Esophagus muscularis mucosa (tissue), 4 donors: ENCODE data around the gene MRPS15.

Source experiments
- EP300 ChIP-seq: sonication (generic); formaldehyde crosslinking; IDR thresholded peaks from one replicate; pipeline ENCODE4 v1.6.1; 2017; ENCODE audit warnings: antibody characterized with exemption
- POLR2A ChIP-seq: fragments of 450-650 bp; IDR thresholded peaks from one replicate; pipeline ENCODE4 v1.6.1; 2017; ENCODE audit warnings: antibody characterized with exemption, moderate library complexity, mild to moderate bottlenecking, low read depth
- POLR2AphosphoS5 ChIP-seq, 2 donors: sonication (generic); formaldehyde crosslinking; IDR thresholded peaks; one replicate each; pipeline ENCODE4 v1.6.1; 2017; ENCODE audit warnings: antibody characterized with exemption in 2 of 2
- TF ChIP-seq, protein P1 (sequence below), 3 experiments: fragments of 200-600 bp in 2 of 3; fragments of 450-650 bp in 1 of 3; sonication (generic) in 2 of 3; IDR thresholded peaks; one replicate each; pipeline ENCODE4 v1.5.1; 2017 to 2019; ENCODE audit warnings: antibody characterized with exemption in 3 of 3, mild to moderate bottlenecking in 2 of 3, moderate library complexity in 1 of 3

DNA sequence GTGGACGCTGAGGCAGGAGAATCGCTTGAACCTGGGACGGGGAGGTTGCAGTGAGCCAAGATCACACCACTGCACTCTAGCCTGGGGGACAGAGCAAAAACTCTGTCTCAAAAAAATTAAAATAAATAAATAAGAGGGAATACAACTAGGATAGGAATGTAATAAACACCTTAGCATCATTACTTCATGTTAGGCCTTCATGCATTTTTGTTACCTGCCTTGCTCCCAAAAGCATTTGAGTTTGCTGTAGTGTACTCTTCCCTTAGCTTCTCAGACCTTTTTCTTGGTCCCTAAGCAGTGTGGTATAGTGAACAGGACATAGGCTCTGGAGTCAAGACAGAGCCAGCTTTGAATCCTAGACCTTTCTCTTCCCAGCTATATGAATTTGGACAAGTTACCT, 11.1 kb downstream of the MRPS15 start:
- TF ChIP-seq POLR2A (no peak), EP300 (no peak), POLR2AphosphoS5 (IDR thresholded peaks at IDR 0.05) (no peak)
- TF ChIP-seq, protein P1, sequence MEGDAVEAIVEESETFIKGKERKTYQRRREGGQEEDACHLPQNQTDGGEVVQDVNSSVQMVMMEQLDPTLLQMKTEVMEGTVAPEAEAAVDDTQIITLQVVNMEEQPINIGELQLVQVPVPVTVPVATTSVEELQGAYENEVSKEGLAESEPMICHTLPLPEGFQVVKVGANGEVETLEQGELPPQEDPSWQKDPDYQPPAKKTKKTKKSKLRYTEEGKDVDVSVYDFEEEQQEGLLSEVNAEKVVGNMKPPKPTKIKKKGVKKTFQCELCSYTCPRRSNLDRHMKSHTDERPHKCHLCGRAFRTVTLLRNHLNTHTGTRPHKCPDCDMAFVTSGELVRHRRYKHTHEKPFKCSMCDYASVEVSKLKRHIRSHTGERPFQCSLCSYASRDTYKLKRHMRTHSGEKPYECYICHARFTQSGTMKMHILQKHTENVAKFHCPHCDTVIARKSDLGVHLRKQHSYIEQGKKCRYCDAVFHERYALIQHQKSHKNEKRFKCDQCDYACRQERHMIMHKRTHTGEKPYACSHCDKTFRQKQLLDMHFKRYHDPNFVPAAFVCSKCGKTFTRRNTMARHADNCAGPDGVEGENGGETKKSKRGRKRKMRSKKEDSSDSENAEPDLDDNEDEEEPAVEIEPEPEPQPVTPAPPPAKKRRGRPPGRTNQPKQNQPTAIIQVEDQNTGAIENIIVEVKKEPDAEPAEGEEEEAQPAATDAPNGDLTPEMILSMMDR (IDR thresholded peaks at IDR 0.05) = no peak
